Endothelial cell (in vitro differentiated cells): Measurements from ENCODE around the gene FICD. TPM values are rescaled to one million over a fixed set of nuclear protein-coding genes. Genes with fewer than 3 reads are reported as not detected.

Experiments used
- DNase-seq: peaks from one replicate; pipeline ENCODE4 v3.0.0; 2021; ENCODE audit warnings: low spot score
- H3K27ac Mint-ChIP-seq: one replicate; pipeline ENCODE4 v1.8.0; 2021; ENCODE audit warnings: mixed read lengths, inconsistent platforms; ENCODE audit not compliant: unreplicated experiment
- H3K27me3 Mint-ChIP-seq: one replicate; pipeline ENCODE4 v1.8.0; 2021; ENCODE audit warnings: mild to moderate bottlenecking, moderate library complexity, mixed read lengths, inconsistent platforms; ENCODE audit not compliant: unreplicated experiment
- H3K36me3 Mint-ChIP-seq: one replicate; pipeline ENCODE4 v1.8.0; 2021; ENCODE audit warnings: mild to moderate bottlenecking, low read depth, mixed read lengths, inconsistent platforms; ENCODE audit not compliant: unreplicated experiment
- H3K4me1 Mint-ChIP-seq: one replicate; pipeline ENCODE4 v1.8.0; 2021; ENCODE audit warnings: mild to moderate bottlenecking, mixed read lengths, inconsistent platforms; ENCODE audit not compliant: unreplicated experiment
- H3K4me3 Mint-ChIP-seq: one replicate; pipeline ENCODE4 v1.8.0; 2021; ENCODE audit warnings: mild to moderate bottlenecking, mixed read lengths, inconsistent platforms; ENCODE audit not compliant: unreplicated experiment
- H3K9me3 Mint-ChIP-seq: one replicate; pipeline ENCODE4 v1.8.0; 2021; ENCODE audit warnings: mixed read lengths, inconsistent platforms; ENCODE audit not compliant: unreplicated experiment
- total RNA-seq: library from RNA; stranded (reverse); fragmentation: NEBNext Ultra II Directional; extraction: Animal tissue kit (Norgen Biotek cat#: 25700); gene quantifications from one replicate; pipeline ENCODE4 v1.2.1, GENCODE V29; 2021; ENCODE audit not compliant: unreplicated experiment
- TF ChIP-seq, protein P1 (sequence below): fragments of 200-600 bp; sonication (generic); IDR thresholded peaks from one replicate; pipeline ENCODE4 v1.5.0; 2021; ENCODE audit warnings: antibody characterized with exemption; ENCODE audit not compliant: unreplicated experiment

FICD gene
- total RNA-seq, 1 donor from 2014 or later, result 5.5 TPM

DNA sequence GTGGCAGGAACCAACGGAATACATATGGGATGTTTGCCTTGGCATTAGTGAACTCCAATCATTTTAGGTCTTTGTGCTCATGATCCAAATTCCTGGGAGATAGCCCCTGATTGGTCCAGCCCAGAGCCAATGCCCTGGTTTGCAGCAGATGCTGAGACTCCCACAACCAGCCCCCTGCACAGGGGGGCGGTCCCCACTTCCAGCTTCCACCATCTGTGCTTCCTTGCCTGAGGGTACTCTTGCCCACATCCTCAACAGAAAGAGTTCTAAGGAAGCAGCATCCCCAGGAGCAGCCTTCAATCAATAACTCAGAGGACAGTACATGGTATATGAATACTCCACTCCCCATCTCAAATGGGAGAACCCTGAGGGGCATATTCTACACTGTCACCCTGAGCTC, 39.7 kb upstream of the FICD start:
- no peaks in the 10 kb centered on the region for H3K27me3 Mint-ChIP-seq
- H3K27ac Mint-ChIP-seq, result no peak overlapping the region

DNA sequence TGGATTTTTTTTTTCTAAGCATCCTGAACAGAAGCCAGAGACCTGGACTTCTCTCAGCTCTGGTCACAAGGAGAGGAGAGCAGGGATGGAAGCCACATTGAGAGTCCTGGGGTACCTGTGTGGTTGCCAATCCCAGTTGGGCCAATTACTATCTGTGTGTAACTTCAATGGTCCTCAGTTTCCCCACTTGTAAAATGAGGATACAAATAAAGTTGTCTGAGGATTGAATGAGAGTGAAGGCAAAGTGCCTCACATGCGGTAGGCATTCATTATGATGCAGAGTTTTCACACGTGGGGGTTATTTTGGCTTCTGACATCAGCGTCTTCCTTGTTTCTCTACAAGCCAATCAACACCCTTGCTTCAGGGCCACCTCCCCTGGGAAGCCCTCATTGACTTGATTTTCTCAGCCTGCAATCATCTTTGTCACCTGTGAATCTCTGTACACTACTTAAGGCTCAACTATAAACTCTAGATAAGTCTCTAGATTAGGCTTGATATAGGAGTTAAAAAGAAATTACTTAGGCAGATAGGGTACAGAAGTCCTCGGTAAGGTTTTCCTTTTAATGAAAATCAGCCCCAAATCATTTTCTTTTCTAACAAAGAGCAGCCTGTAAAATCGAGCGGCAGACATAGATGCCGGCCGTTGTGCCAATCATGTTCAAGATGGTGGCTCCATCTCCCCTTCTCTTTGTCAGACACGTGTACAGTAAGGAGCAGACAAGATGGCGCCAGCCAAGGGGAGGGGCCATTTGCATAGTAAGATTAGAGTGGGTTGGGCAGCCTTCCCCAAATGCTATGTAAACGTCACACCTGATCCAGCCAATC, 37.8 kb upstream of the FICD start:
- TF ChIP-seq, protein P1, sequence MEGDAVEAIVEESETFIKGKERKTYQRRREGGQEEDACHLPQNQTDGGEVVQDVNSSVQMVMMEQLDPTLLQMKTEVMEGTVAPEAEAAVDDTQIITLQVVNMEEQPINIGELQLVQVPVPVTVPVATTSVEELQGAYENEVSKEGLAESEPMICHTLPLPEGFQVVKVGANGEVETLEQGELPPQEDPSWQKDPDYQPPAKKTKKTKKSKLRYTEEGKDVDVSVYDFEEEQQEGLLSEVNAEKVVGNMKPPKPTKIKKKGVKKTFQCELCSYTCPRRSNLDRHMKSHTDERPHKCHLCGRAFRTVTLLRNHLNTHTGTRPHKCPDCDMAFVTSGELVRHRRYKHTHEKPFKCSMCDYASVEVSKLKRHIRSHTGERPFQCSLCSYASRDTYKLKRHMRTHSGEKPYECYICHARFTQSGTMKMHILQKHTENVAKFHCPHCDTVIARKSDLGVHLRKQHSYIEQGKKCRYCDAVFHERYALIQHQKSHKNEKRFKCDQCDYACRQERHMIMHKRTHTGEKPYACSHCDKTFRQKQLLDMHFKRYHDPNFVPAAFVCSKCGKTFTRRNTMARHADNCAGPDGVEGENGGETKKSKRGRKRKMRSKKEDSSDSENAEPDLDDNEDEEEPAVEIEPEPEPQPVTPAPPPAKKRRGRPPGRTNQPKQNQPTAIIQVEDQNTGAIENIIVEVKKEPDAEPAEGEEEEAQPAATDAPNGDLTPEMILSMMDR, result no peak
- H3K36me3 Mint-ChIP-seq, result no peaks in the 10 kb centered on the region
- no peaks in the 10 kb centered on the region for H3K27me3 Mint-ChIP-seq
- no peak overlapping the region for H3K27ac Mint-ChIP-seq
- no peaks in the 10 kb centered on the region for H3K4me1 Mint-ChIP-seq
- no peak for DNase-seq
- H3K4me3 Mint-ChIP-seq, result no peak overlapping the region
- H3K9me3 Mint-ChIP-seq, result no peaks in the 10 kb centered on the region

More for the DNA sequence above, 39.7 kb upstream of the FICD start:
- no peak overlapping the region for H3K4me3 Mint-ChIP-seq
- no peaks in the 10 kb centered on the region for H3K36me3 Mint-ChIP-seq
- no peak for DNase-seq
- TF ChIP-seq, protein P1, result no peak
- H3K9me3 Mint-ChIP-seq, result no peaks in the 10 kb centered on the region
- no peaks in the 10 kb centered on the region for H3K4me1 Mint-ChIP-seq

DNA sequence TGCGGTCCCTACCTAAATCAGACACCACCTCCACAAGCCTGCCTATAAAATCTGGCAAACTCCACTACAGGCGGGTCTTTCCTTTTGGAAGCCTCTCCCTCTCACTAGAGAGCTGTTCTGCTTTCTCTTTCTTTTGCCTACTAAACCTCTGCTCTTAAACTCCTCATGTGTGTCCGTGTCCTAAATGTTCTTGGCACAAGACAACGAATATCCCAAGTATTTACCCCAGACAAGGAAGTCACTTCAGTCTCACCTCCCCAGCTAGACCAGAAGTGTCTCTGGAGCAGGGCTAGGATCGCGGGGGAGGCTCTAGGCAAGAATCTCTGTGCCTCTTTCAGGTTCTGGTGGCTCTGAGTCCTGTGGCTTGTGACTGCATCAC, 37.2 kb upstream of the FICD start:
- Mint-ChIP-seq H3K27me3 (no peaks in the 10 kb centered on the region), H3K27ac (no peak overlapping the region), H3K4me3 (no peak overlapping the region), H3K36me3 (no peaks in the 10 kb centered on the region), H3K4me1 (no peaks in the 10 kb centered on the region), H3K9me3 (no peaks in the 10 kb centered on the region)
- DNase-seq, result no peak
- TF ChIP-seq, protein P1, result no peak

DNA sequence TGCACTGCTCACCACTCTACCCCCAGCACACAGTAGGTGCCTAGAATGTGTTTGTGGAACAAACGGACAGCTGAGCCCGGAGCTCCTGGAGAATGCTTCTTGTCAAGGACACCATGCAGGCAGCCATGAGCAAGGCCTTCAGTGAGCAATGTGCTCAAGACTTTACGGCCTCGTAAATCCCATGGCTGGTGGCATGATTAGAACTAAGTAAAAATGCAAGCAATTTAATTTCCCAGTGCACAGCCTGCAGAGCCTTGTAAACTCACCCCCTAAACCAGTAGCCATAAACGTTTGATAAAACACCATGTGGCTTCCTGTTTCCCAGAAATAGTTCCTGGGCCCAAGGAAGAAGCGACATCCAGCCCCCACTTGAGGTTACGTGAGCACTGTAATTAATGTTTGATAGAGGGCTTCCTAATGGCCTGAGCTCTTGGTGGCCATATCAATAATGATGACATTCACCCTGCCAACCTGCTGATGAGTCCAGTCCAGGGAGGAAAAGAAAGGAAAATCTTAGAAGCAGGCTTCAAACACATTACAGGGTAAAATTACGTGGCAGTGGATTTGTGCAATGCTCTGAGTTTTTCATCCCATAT, 36.4 kb upstream of the FICD start:
- Mint-ChIP-seq H3K27ac (no peak overlapping the region), H3K4me3 (no peak overlapping the region), H3K9me3 (no peaks in the 10 kb centered on the region), H3K36me3 (no peaks in the 10 kb centered on the region), H3K4me1 (no peaks in the 10 kb centered on the region), H3K27me3 (no peaks in the 10 kb centered on the region)
- DNase-seq, result no peak
- TF ChIP-seq, protein P1, result no peak
